GM15510 (cell line): ENCODE measurements around the gene C16orf89.

Experiments
- POLR2A ChIP-seq: IDR thresholded peaks from 3 replicates; pipeline ENCODE4 v1.6.1; 2011; ENCODE audit warnings: borderline replicate concordance; ENCODE audit not compliant: insufficient read length; ENCODE audit errors: extremely low read depth

The C16orf89 gene

GRCh38 chr16:5065813-5066212, at the start of gene C16orf89:
Gene C16orf89, minus strand, starts transcription at chr16:5065956. Its CDS starts 48 bp downstream, at chr16:5065908.
- TF ChIP-seq POLR2A = no peak

GRCh38 chr16:5108505-5109158, 42.9 kb upstream of the C16orf89 start:
- no peak for TF ChIP-seq POLR2A

GRCh38 chr16:5097470-5098220, 31.9 kb upstream of the C16orf89 start, which contains the start of gene EEF2KMT:
Gene EEF2KMT, minus strand, starts transcription at chr16:5097795. Its CDS starts 56 bp downstream, at chr16:5097739.
- peak; percentile 44 for TF ChIP-seq POLR2A

- no peak for TF ChIP-seq POLR2A
These were observed 12.9 kb upstream of the C16orf89 start for GRCh38 chr16:5078626-5079025.

- TF ChIP-seq POLR2A = no peak
These were observed 11.5 kb upstream of the C16orf89 start for GRCh38 chr16:5077304-5077703.

- TF ChIP-seq POLR2A = no peak
These were observed 9.9 kb upstream of the C16orf89 start for GRCh38 chr16:5075637-5076036.

GRCh38 chr16:5073279-5073629, 7.5 kb upstream of the C16orf89 start:
- no peak for TF ChIP-seq POLR2A

GRCh38 chr16:5072334-5073278, 6.8 kb upstream of the C16orf89 start:
- TF ChIP-seq POLR2A = no peak

- peak; percentile 98 for TF ChIP-seq POLR2A
These were observed 6.1 kb upstream of the C16orf89 start, which contains the start of gene ALG1 for GRCh38 chr16:5071681-5072333. Gene ALG1, plus strand, starts transcription at chr16:5071843. Its CDS starts 7 bp downstream, at chr16:5071850.

GRCh38 chr16:5071341-5071680, 5.6 kb upstream of the C16orf89 start:
- TF ChIP-seq POLR2A = no peak

- TF ChIP-seq POLR2A = no peak
These were observed 4.9 kb upstream of the C16orf89 start for GRCh38 chr16:5070431-5071186.

GRCh38 chr16:5069854-5070253, 4.1 kb upstream of the C16orf89 start:
- no peak for TF ChIP-seq POLR2A

GRCh38 chr16:5069048-5069447, 3.3 kb upstream of the C16orf89 start:
- TF ChIP-seq POLR2A = no peak

- no peak for TF ChIP-seq POLR2A
These were observed 755 bp upstream of the C16orf89 start for GRCh38 chr16:5066511-5066910.

GRCh38 chr16:5065326-5065725, 430 bp downstream of the C16orf89 start:
- no peak for TF ChIP-seq POLR2A

- no peak for TF ChIP-seq POLR2A
These were observed 841 bp downstream of the C16orf89 start for GRCh38 chr16:5064915-5065314.
